K562 (cell line): Measurements from ENCODE around the gene TMEM60. TPM values are rescaled to one million over a fixed set of nuclear protein-coding genes. Genes with fewer than 3 reads are reported as not detected.
A peak's percentile ranks its signal among the peaks of the same experiment; 100 is the strongest.

Experiments used
- ATAC-seq: fragments of 200-7000 bp; cut with Tn5 transposase; 3 replicates; pipeline ENCODE4 v1.9.1; 2020; ENCODE audit warnings: moderate library complexity
- BruUV-seq: library from RNA; stranded (reverse); fragments of 400-500 nt; replicated peaks from 2 replicates; lab custom pipeline; 2021; lab: Mats Ljungman, UMichigan
- CTCF ChIA-PET: fragments of 300-600 bp; formaldehyde crosslinking; extraction: SDS; loops from one replicate; lab custom pipeline; 2021; ENCODE audit warnings: low intra/inter-chr PET ratio; lab: Yijun Ruan, JAX
- POLR2A ChIA-PET: fragments of 300-600, 350-650 bp; sonication (Branson Sonifier 250); formaldehyde crosslinking; extraction: SDS; loops from one replicate; lab custom pipeline; 2021; ENCODE audit warnings: antibody characterized with exemption, inconsistent platforms; lab: Yijun Ruan, JAX
- DNase-seq, 4 experiments: peaks; one replicate each; pipeline versions ENCODE4 v3.0.0 to v3.0.0-alpha.2; 2011 to 2018; ENCODE audit warnings: low spot score in 3 of 4, mixed read lengths in 3 of 4; ENCODE audit errors: extremely low read depth in 1 of 4
- FAIRE-seq: peaks from 2 replicates; lab custom pipeline; 2011; peaks lifted over from hg19 to GRCh38; lab: Jason Lieb, UNC
- H2AFZ ChIP-seq: 2 replicates; pipeline ENCODE4 v1.6.0; 2011; ENCODE audit warnings: low read depth, low read length, control low read depth, inconsistent platforms
- H3K27ac ChIP-seq: fragments of 200-600 bp; 3 replicates; pipeline ENCODE4 v1.8.0; 2011; ENCODE audit warnings: low read depth, mild to moderate bottlenecking, control low read depth, inconsistent platforms, low read length, moderate library complexity, mixed read lengths; ENCODE audit errors: extremely low read depth
- H3K27me3 ChIP-seq, 2 experiments: fragments of 300-600 bp in 1 of 2; 2 replicates in 1 of 2; 3 replicates in 1 of 2; pipeline versions ENCODE4 v1.6.0 to v1.8.0; 2011; ENCODE audit warnings: inconsistent platforms in 2 of 2, low read length in 2 of 2, mild to moderate bottlenecking in 1 of 2, mixed read lengths in 1 of 2, moderate library complexity in 1 of 2; ENCODE audit not compliant: control insufficient read depth in 2 of 2, insufficient read depth in 2 of 2
- H3K36me3 ChIP-seq: fragments of 300-600 bp; 3 replicates; pipeline ENCODE4 v1.8.0; 2011; ENCODE audit warnings: mild to moderate bottlenecking, low read length, inconsistent platforms; ENCODE audit not compliant: control insufficient read depth, insufficient read depth
- H3K4me1 ChIP-seq, 2 experiments: fragments of 200-600 bp in 1 of 2; replicated peaks in 1 of 2; 2 replicates in 1 of 2; 3 replicates in 1 of 2; pipeline versions ENCODE4 v1.5.1 to v1.8.0; 2011; ENCODE audit warnings: inconsistent platforms in 2 of 2, low read length in 2 of 2, mild to moderate bottlenecking in 1 of 2, mixed read lengths in 1 of 2, moderate library complexity in 1 of 2; ENCODE audit not compliant: control insufficient read depth in 2 of 2, insufficient read depth in 2 of 2
- H3K4me2 ChIP-seq: 2 replicates; pipeline ENCODE4 v1.6.1; 2011; ENCODE audit warnings: low read length, control low read depth, inconsistent platforms, mixed read lengths; ENCODE audit not compliant: insufficient read depth
- H3K4me3 ChIP-seq: fragments of 200-600 bp; sonication (generic), shearing (Covaris generic); 2 replicates; pipeline ENCODE4 v1.5.1; 2016; ENCODE audit warnings: control low read depth, inconsistent platforms
- H3K79me2 ChIP-seq: fragments of 200-600 bp; 3 replicates; pipeline ENCODE4 v1.8.0; 2011; ENCODE audit warnings: low read length, inconsistent platforms; ENCODE audit not compliant: control insufficient read depth, insufficient read depth
- H3K9ac ChIP-seq, 2 experiments: 2 replicates each; pipeline versions ENCODE4 v1.6.0 to v1.6.1; 2011; ENCODE audit warnings: low read depth in 2 of 2, low read length in 2 of 2, control low read depth in 1 of 2, inconsistent platforms in 1 of 2, mild to moderate bottlenecking in 1 of 2, mixed read lengths in 1 of 2; ENCODE audit not compliant: insufficient read depth in 1 of 2
- H3K9me1 ChIP-seq: one replicate; pipeline ENCODE4 v1.6.0; 2011; ENCODE audit warnings: inconsistent platforms, mild to moderate bottlenecking, low read length, moderate library complexity; ENCODE audit not compliant: control insufficient read depth, insufficient read depth
- H3K9me3 ChIP-seq: replicated peaks from 2 replicates; pipeline ENCODE4 v1.5.1; 2011; ENCODE audit warnings: low read depth, low read length, inconsistent platforms; ENCODE audit not compliant: control insufficient read depth, insufficient read depth
- H4K20me1 ChIP-seq: replicated peaks from 2 replicates; pipeline ENCODE4 v1.6.1; 2011; ENCODE audit warnings: low read length, inconsistent platforms, mixed read lengths; ENCODE audit not compliant: control insufficient read depth, insufficient read depth
- ARID1B ChIP-seq: fragments of 450-650 bp; IDR thresholded peaks from 2 replicates; pipeline ENCODE4 v1.6.1; 2016; ENCODE audit warnings: antibody characterized with exemption, mild to moderate bottlenecking, inconsistent platforms
- C11orf30 ChIP-seq: fragments of 450-650 bp; IDR thresholded peaks from 2 replicates; pipeline ENCODE4 v1.6.1; 2016; ENCODE audit warnings: low read depth, mild to moderate bottlenecking
- HSF4 ChIP-seq: fragments of 250-450 bp; sonication (Bioruptor Pico); IDR thresholded peaks from 2 replicates; pipeline ENCODE4 v2.1.2; 2022; ENCODE audit warnings: mild to moderate bottlenecking, moderate library complexity, borderline replicate concordance
- KDM1A ChIP-seq, 2 experiments: fragments of 450-650 bp; IDR thresholded peaks; 2 replicates each; pipeline ENCODE4 v1.6.1; 2016; ENCODE audit warnings: mild to moderate bottlenecking in 2 of 2
- L3MBTL2 ChIP-seq: fragments of 450-650 bp; IDR thresholded peaks from 2 replicates; pipeline ENCODE4 v1.6.1; 2016; ENCODE audit warnings: mild to moderate bottlenecking, moderate library complexity
- MAFF ChIP-seq: IDR thresholded peaks from 2 replicates; pipeline ENCODE4 v1.6.1; 2012; ENCODE audit warnings: low read length, improper control_type of control experiment
- MEIS2 ChIP-seq: fragments of 450-650 bp; IDR thresholded peaks from 2 replicates; pipeline ENCODE4 v1.6.1; 2014; ENCODE audit warnings: mild to moderate bottlenecking; ENCODE audit not compliant: partially characterized antibody
- MTA3 ChIP-seq: fragments of 450-650 bp; formaldehyde crosslinking; IDR thresholded peaks from 2 replicates; pipeline ENCODE4 v1.6.1; 2017; ENCODE audit warnings: mild to moderate bottlenecking, borderline replicate concordance
- NCOR1 ChIP-seq: fragments of 450-650 bp; IDR thresholded peaks from 2 replicates; pipeline ENCODE4 v1.6.1; 2016; ENCODE audit warnings: mild to moderate bottlenecking, moderate library complexity
- RAD51 ChIP-seq: fragments of 450-650 bp; IDR thresholded peaks from 2 replicates; pipeline ENCODE4 v1.7.1; 2016; ENCODE audit warnings: low read depth, mild to moderate bottlenecking, borderline replicate concordance
- SOX6 ChIP-seq: fragments of 450-650 bp; IDR thresholded peaks from 2 replicates; pipeline ENCODE4 v1.6.1; 2014; ENCODE audit warnings: mild to moderate bottlenecking
- SP2 ChIP-seq: IDR thresholded peaks from 2 replicates; pipeline ENCODE4 v1.6.1; 2011; ENCODE audit warnings: mild to moderate bottlenecking, low read depth, low read length, moderate library complexity; ENCODE audit not compliant: poor library complexity, severe bottlenecking; ENCODE audit errors: extremely low read depth
- TOE1 ChIP-seq, 2 experiments: fragments of 450-650 bp in 1 of 2; sonication (generic) in 1 of 2; formaldehyde crosslinking in 1 of 2; IDR thresholded peaks; 2 replicates each; pipeline versions ENCODE4 v1.7.1 to v1.8.0; 2016 to 2022; ENCODE audit warnings: borderline replicate concordance in 2 of 2, mild to moderate bottlenecking in 2 of 2, antibody characterized with exemption in 1 of 2, inconsistent platforms in 1 of 2, low read depth in 1 of 2, missing genetic modification reagents in 1 of 2, moderate library complexity in 1 of 2
- YBX1 ChIP-seq: fragments of 450-650 bp; IDR thresholded peaks from 2 replicates; pipeline ENCODE4 v1.7.1; 2016; ENCODE audit warnings: mild to moderate bottlenecking
- ZNF146 ChIP-seq: IDR thresholded peaks from one replicate; pipeline ENCODE4 v1.6.1; 2018; ENCODE audit warnings: missing compliant biosample characterization; ENCODE audit not compliant: unreplicated experiment
- ZNF274 ChIP-seq: IDR thresholded peaks from 2 replicates; pipeline ENCODE4 v1.6.1; 2011; ENCODE audit warnings: low read depth, mild to moderate bottlenecking, low read length, moderate library complexity, borderline replicate concordance
- WGBS: fragments of 100-300 bp; shearing (Covaris generic); methylation state at CpG from one replicate; pipeline ENCODE4 v1.1.6; 2016; ENCODE audit warnings: low coverage, mixed read lengths; ENCODE audit not compliant: insufficient coverage; ENCODE audit errors: missing lambda C conversion rate; 5-methylcytosine and 5-hydroxymethylcytosine counted together
- in situ Hi-C: fragments of 300-500 bp; cut with MboI; formaldehyde crosslinking; loops from 4 replicates; pipeline ENCODE4 v1.15.0; 2018; ENCODE audit warnings: inconsistent platforms, mixed read lengths
- intact Hi-C: fragments of 100-400 bp; cut with micrococcal nuclease; formaldehyde crosslinking; loops from 2 replicates; pipeline ENCODE4 v1.14.2; 2022
- polyA plus RNA-seq, 8 experiments: library from polyadenylated mRNA; depleted of rRNA in 4 of 8; stranded (reverse) in 5 of 8; unstranded in 3 of 8; fragments of >200 nt; fragmentation: Nextera tagmentation in 2 of 8; fragmentation: Illumina TruSeq in 1 of 8; extraction: Ambion mirVana in 2 of 8; extraction: Trizol in 1 of 8; gene quantifications; 2 replicates each; pipeline versions ENCODE4 v1.2.1 to v1.2.3, GENCODE V29; 2011 to 2014; ENCODE audit warnings: inconsistent platforms in 1 of 8, missing spikeins in 1 of 8
- total RNA-seq, 7 experiments: library from RNA; depleted of rRNA in 6 of 7; stranded (reverse); fragments of >200 nt in 6 of 7; fragmentation: Illumina TruSeq in 2 of 7; extraction: Trizol in 2 of 7; gene quantifications; 2 replicates each; pipeline versions ENCODE4 v1.2.1 to v1.2.3, GENCODE V29; 2011 to 2021; ENCODE audit warnings: low replicate concordance in 1 of 7
- TF ChIP-seq, protein P1 (sequence below): sonication (generic); formaldehyde crosslinking; IDR thresholded peaks from 2 replicates; pipeline ENCODE4 v1.8.1; 2023; ENCODE audit warnings: mild to moderate bottlenecking, missing genetic modification reagents
- TF ChIP-seq, protein P2 (sequence below), 2 experiments: fragments of 450-650 bp; conservative IDR thresholded peaks; 2 replicates each; pipeline ENCODE4 v1.6.1; 2017; ENCODE audit warnings: mild to moderate bottlenecking in 2 of 2, moderate library complexity in 2 of 2

TMEM60 gene
- total and polyA plus RNA-seq, 9 of the 15 experiments (the other 6 are each of a cell fraction or from before 2014, with no cell fraction given): 12.5 to 140 (median 38.4) TPM

DNA sequence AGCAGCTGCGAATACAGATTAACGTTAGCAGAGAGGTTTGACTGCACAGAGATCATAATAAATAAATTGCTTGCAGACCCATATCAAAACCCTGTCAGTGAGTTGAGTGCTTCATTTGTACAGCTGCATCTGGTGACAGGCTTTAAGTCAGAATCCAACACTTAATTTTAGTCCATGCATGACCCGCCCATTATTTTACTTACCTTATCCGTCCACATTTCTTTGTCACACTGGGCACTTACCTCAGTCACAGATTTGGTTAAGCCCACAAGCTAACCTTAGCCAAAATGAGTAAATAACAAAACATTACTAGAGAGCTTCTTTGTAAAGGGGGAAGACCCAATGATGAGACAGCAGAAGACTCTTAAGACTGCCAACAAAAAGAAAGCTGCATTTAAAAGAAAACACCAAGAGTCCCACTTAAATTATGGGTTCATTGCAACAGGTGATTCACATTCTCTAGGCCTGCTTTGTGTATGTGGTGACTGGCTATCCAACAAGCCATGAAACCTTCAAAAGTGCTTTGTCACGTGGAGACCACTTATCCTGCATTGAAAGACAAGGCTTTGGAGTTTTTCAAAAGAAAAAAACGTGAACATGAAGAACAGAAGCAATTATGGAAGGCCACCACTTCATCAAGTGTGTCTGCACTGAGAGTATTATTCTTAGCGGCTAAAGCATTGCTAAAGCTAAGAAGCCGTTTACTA, 32.6 kb upstream of the TMEM60 start:
- Histone ChIP-seq H3K79me2 (peaks cover 90% of the 10 kb centered on the region), H3K4me2 (peak overlapping the region; percentile 72; the same call in 1 of the 2 replicates), H3K4me1 (peaks cover 4 to 51% of the 10 kb centered on the region in 2 experiments; a peak in 4 of 5 replicates), H2AFZ (0 out of 2 replicates have a peak overlapping the region, but pooled peaks have one; percentile 15), H3K9ac (peak overlapping the region in 1 of 2 experiments; percentile 24; a peak in 1 of 4 replicates), H3K9me3 (no peaks in the 10 kb centered on the region), H3K27ac (peak overlapping the region; percentile 58; the same call in 2 of the 3 replicates), H4K20me1 (peaks cover 13% of the 10 kb centered on the region), H3K27me3 (no peaks in the 10 kb centered on the region), H3K4me3 (no peak overlapping the region), H3K36me3 (peaks cover 6% of the 10 kb centered on the region; the same call in 2 of the 3 replicates), H3K9me1 (no peaks in the 10 kb centered on the region)
- ATAC-seq: peak; percentile 55
- no TSS peak for BruUV-seq
- 25% methylated on average over 8 of the region's 8 CpGs for WGBS
- peak in 1 of 4 experiments; percentile 62 for DNase-seq
- in situ Hi-C loops (no loop called here), intact Hi-C loops (loop anchor here (5.0 kb wide), 1 partner anchor 71 kb away; no protein-coding TSS in a partner anchor)
- no peak for FAIRE-seq
- CTCF ChIA-PET: no interaction called here
- POLR2A ChIA-PET: interaction anchor here (0.7 to 1.7 kb wide), 4 partner anchors 8 to 127 kb away, joined by 4 to 5 read pairs (median 4); partner anchors contain the start of gene PHTF2
- TF ChIP-seq, protein P1, sequence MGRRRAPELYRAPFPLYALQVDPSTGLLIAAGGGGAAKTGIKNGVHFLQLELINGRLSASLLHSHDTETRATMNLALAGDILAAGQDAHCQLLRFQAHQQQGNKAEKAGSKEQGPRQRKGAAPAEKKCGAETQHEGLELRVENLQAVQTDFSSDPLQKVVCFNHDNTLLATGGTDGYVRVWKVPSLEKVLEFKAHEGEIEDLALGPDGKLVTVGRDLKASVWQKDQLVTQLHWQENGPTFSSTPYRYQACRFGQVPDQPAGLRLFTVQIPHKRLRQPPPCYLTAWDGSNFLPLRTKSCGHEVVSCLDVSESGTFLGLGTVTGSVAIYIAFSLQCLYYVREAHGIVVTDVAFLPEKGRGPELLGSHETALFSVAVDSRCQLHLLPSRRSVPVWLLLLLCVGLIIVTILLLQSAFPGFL (CRISPR knock-in tag): 0 out of 2 replicates have a peak, but pooled peaks have one; percentile 68
- 0 out of 2 replicates have a peak, but pooled peaks have one; percentile 15 for TF ChIP-seq MAFF
- peak; percentile 16; the same call in 1 of the 2 replicates for TF ChIP-seq TOE1 (IDR thresholded peaks at IDR 0.05; ENCODE audit: borderline replicate concordance)
- no peak for TF ChIP-seq TOE1 (CRISPR knock-in tag; IDR thresholded peaks at IDR 0.05; ENCODE audit: borderline replicate concordance, low read depth)
- TF ChIP-seq YBX1: no peak
- 0 out of 2 replicates have a peak, but pooled peaks have one; percentile 22 for TF ChIP-seq NCOR1
- no peak for TF ChIP-seq SP2
- TF ChIP-seq ZNF274: no peak
- peak; percentile 53; the same call in 1 of the 2 replicates for TF ChIP-seq L3MBTL2
- TF ChIP-seq MTA3: no peak
- no peak for TF ChIP-seq ZNF146 (CRISPR knock-in tag)
- TF ChIP-seq, protein P2, sequence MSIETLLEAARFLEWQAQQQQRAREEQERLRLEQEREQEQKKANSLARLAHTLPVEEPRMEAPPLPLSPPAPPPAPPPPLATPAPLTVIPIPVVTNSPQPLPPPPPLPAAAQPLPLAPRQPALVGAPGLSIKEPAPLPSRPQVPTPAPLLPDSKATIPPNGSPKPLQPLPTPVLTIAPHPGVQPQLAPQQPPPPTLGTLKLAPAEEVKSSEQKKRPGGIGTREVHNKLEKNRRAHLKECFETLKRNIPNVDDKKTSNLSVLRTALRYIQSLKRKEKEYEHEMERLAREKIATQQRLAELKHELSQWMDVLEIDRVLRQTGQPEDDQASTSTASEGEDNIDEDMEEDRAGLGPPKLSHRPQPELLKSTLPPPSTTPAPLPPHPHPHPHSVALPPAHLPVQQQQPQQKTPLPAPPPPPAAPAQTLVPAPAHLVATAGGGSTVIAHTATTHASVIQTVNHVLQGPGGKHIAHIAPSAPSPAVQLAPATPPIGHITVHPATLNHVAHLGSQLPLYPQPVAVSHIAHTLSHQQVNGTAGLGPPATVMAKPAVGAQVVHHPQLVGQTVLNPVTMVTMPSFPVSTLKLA (conservative IDR thresholded peaks at IDR 0.05): peak; percentile 47 to 54
- no peak for TF ChIP-seq HSF4
- TF ChIP-seq C11orf30: peak; percentile 46
- TF ChIP-seq MEIS2: peak; percentile 16
- TF ChIP-seq KDM1A (IDR thresholded peaks at IDR 0.05): 0 out of 4 replicates have a peak, but pooled peaks of 1 of the 2 experiments have one; percentile 9
- TF ChIP-seq ARID1B: peak; percentile 40; the same call in 1 of the 2 replicates
- peak; percentile 60 for TF ChIP-seq RAD51
- peak; percentile 35; the same call in 1 of the 2 replicates for TF ChIP-seq SOX6
